ENCODE measurements around the gene CASR. TPM values are rescaled to one million over a fixed set of nuclear protein-coding genes. Genes with fewer than 3 reads are reported as not detected.

Gene CASR
- total and polyA plus RNA-seq, 12 donors = 0.03 to 0.55 (median 0.08) TPM; not detected in 6

GRCh38 chr3:122260206-122260605, 76.7 kb downstream of the CASR start:
- no peak overlapping the region for H3K4me3 ChIP-seq
- DNase-seq = no peak
- TF ChIP-seq POLR2A (IDR thresholded peaks at IDR 0.05) (no peak), CTCF (IDR thresholded peaks at IDR 0.05) (no peak)
- H3K4me1 ChIP-seq (replicated peaks in 1 of 2) = peaks cover 9 to 16% of the 10 kb centered on the region in 2 donors
- WGBS, 4 donors = 73 to 83% (median 75%) methylated on average over 2 of the region's 2 CpGs
- intact Hi-C loops (cut with DNase I) = loop anchor here (5.0 to 10.0 kb wide), 3 partner anchors 155 to 705 kb away; no protein-coding TSS in a partner anchor
- H3K27me3 ChIP-seq = no peaks in the 10 kb centered on the region
- H3K27ac ChIP-seq = no peak overlapping the region
- H3K36me3 ChIP-seq (replicated peaks in 1 of 2) = no peaks in the 10 kb centered on the region
- no peaks in the 10 kb centered on the region for H3K9me3 ChIP-seq (replicated peaks in 1 of 3)

DNA sequence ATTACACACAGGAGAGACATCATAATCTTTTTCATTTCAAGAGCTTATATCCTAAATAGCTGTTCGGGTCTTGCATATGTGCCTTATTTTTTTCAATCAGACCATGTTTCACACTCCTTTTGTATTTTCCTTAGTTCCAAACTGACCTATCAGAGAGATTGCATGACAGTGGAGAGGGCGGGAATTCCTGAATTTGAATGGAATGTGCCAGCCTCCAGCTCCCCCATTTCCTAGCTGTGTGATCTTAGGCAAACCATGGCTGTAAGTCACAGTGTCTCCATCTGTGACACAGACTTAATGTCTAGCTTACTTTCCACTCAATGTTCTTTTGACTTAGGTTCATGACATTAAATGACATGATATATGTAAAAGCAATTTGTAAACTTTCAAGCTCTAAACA, 79.6 kb downstream of the CASR start:
- intact Hi-C loops (cut with DNase I) = loop anchor here (5.0 to 10.0 kb wide), 3 partner anchors 158 to 708 kb away; no protein-coding TSS in a partner anchor
- no peaks in the 10 kb centered on the region for H3K27me3 ChIP-seq
- H3K9me3 ChIP-seq (replicated peaks in 1 of 3) = no peaks in the 10 kb centered on the region
- no peaks in the 10 kb centered on the region for H3K4me1 ChIP-seq (replicated peaks in 1 of 2)
- WGBS, 4 donors = 74 to 89% (median 82%) methylated on average over 2 of the region's 2 CpGs
- TF ChIP-seq POLR2A (IDR thresholded peaks at IDR 0.05) (no peak), CTCF (IDR thresholded peaks at IDR 0.05) (no peak)
- no peak overlapping the region for H3K4me3 ChIP-seq
- no peaks in the 10 kb centered on the region for H3K36me3 ChIP-seq (replicated peaks in 1 of 2)
- no peak overlapping the region for H3K27ac ChIP-seq
- no peak for DNase-seq

DNA sequence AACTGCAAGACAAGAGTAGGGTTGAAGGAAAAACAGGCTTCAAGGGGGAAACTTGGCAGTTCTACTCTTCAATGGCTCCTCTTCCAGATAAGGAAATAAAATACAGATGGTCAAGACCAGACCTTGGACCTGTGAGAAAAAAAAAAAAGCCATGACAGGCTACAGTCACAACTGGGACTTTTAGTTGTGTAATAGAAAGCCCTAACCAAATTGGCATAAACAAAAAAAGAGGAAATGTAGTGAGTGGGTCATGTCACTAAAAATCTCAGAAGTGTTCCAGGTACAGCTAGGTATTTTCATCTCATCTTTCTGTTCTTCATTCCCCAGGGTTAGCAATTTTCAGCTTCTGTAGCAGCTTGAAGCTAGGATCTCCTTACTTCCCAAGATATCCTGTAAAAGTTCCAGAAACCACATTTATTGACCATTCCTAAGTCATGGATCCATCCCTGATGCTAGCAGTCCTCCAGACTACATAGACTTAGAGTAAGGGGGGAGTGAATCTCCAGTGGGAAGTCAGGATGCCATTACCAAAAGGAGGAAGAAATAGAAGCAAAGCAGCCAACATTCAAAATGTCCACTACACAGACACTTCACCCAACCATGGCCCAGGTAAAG, 80.6 kb downstream of the CASR start:
- intact Hi-C loops (cut with DNase I) = loop anchor here (5.0 to 10.0 kb wide), 3 partner anchors 159 to 709 kb away; no protein-coding TSS in a partner anchor
- Histone ChIP-seq H3K9me3 (replicated peaks in 1 of 3) (no peaks in the 10 kb centered on the region), H3K36me3 (replicated peaks in 1 of 2) (no peaks in the 10 kb centered on the region), H3K4me3 (no peak overlapping the region), H3K27me3 (no peaks in the 10 kb centered on the region), H3K4me1 (replicated peaks in 1 of 2) (no peaks in the 10 kb centered on the region), H3K27ac (no peak overlapping the region)
- DNase-seq = no peak
- TF ChIP-seq POLR2A (IDR thresholded peaks at IDR 0.05) = no peak
- TF ChIP-seq CTCF (IDR thresholded peaks at IDR 0.05) = no peak

- intact Hi-C loops (cut with DNase I) = loop anchor here (10.0 kb wide), 2 partner anchors 161 to 711 kb away; no protein-coding TSS in a partner anchor
- TF ChIP-seq POLR2A (IDR thresholded peaks at IDR 0.05) (no peak), CTCF (IDR thresholded peaks at IDR 0.05) (no peak)
Measured at GRCh38 chr3:122265957-122266356, 82.5 kb downstream of the CASR start.

More at GRCh38 chr3:122265957-122266356, 82.5 kb downstream of the CASR start:
- no peak for DNase-seq
- Histone ChIP-seq H3K27ac (no peak overlapping the region), H3K27me3 (no peaks in the 10 kb centered on the region), H3K4me3 (no peak overlapping the region), H3K4me1 (replicated peaks in 1 of 2) (no peaks in the 10 kb centered on the region), H3K9me3 (replicated peaks in 1 of 3) (no peaks in the 10 kb centered on the region), H3K36me3 (replicated peaks in 1 of 2) (no peaks in the 10 kb centered on the region)
- WGBS, 4 donors = 56 to 62% (median 57%) methylated on average over 3 of the region's 3 CpGs
